HG02981 (cell line): ENCODE results near the gene SULT2B1.
"Not testable (repeated sequence)": the region's sequence is repeated elsewhere in the genome, so short reads cannot be mapped to it uniquely, and the experiment has no call there.

Experiments
- ATAC-seq: cut with Tn5 transposase; IDR thresholded peaks from one replicate; pipeline ENCODE4 v1.9.1; 2021; ENCODE audit warnings: mild to moderate bottlenecking, moderate library complexity; ENCODE audit not compliant: unreplicated experiment

Gene SULT2B1

GRCh38 chr19:48551437-48552302, at the start of gene SULT2B1:
Gene SULT2B1 (plus strand): TSS chr19:48552172. CDS start chr19:48552253, 81 bp downstream.
- no peak for ATAC-seq

- no peak for ATAC-seq
These were observed 49.5 kb upstream of the SULT2B1 start for GRCh38 chr19:48502350-48503018.

GRCh38 chr19:48506138-48506733, 45.7 kb upstream of the SULT2B1 start:
- ATAC-seq, result no peak

- ATAC-seq, result no peak
These were observed 44.0 kb upstream of the SULT2B1 start for GRCh38 chr19:48507911-48508439.

GRCh38 chr19:48508729-48509411, 43.1 kb upstream of the SULT2B1 start:
- ATAC-seq, result no peak

GRCh38 chr19:48509467-48510194, 42.3 kb upstream of the SULT2B1 start:
- ATAC-seq, result no peak

GRCh38 chr19:48510421-48511268, 41.3 kb upstream of the SULT2B1 start:
- ATAC-seq, result no peak

GRCh38 chr19:48511321-48511731, 40.6 kb upstream of the SULT2B1 start:
- ATAC-seq, result no peak

GRCh38 chr19:48511800-48512503, 40.0 kb upstream of the SULT2B1 start, which contains the start of gene LMTK3:
Gene LMTK3 (minus strand): TSS chr19:48511835. CDS start chr19:48511576, 259 bp downstream.
- ATAC-seq, result no peak

- ATAC-seq, result no peak
These were observed 39.3 kb upstream of the SULT2B1 start for GRCh38 chr19:48512504-48513288.

- ATAC-seq, result no peak
These were observed 38.5 kb upstream of the SULT2B1 start for GRCh38 chr19:48513289-48514122.

GRCh38 chr19:48514123-48514458, 37.9 kb upstream of the SULT2B1 start:
- no peak for ATAC-seq

GRCh38 chr19:48516536-48516935, 35.4 kb upstream of the SULT2B1 start:
- ATAC-seq, result no peak

GRCh38 chr19:48518207-48518606, 33.8 kb upstream of the SULT2B1 start:
- no peak for ATAC-seq

GRCh38 chr19:48519426-48519825, 32.5 kb upstream of the SULT2B1 start:
- ATAC-seq, result not testable (repeated sequence)

GRCh38 chr19:48520134-48520533, 31.8 kb upstream of the SULT2B1 start:
- no peak for ATAC-seq

GRCh38 chr19:48524221-48524620, 27.8 kb upstream of the SULT2B1 start:
- ATAC-seq, result no peak
